HepG2 (cell line): ENCODE data around the gene LMNA. TPM values are rescaled to one million over a fixed set of nuclear protein-coding genes. Genes with fewer than 3 reads are reported as not detected.
A peak's percentile ranks its signal among the peaks of the same experiment; 100 is the strongest.

Source experiments
- ARID3A ChIP-seq: IDR thresholded peaks from 2 replicates; pipeline ENCODE4 v1.6.1; 2012; ENCODE audit warnings: low read depth, low read length, improper control_type of control experiment
- ATF2 ChIP-seq: sonication (generic); formaldehyde crosslinking; IDR thresholded peaks from 2 replicates; pipeline ENCODE4 v1.4.0; 2020; ENCODE audit warnings: missing genetic modification reagents
- CC2D1A ChIP-seq: sonication (generic); formaldehyde crosslinking; IDR thresholded peaks from 2 replicates; pipeline ENCODE4 v1.8.1; 2023; ENCODE audit warnings: mild to moderate bottlenecking, missing genetic modification reagents
- FOXA3 ChIP-seq: IDR thresholded peaks from 2 replicates; pipeline ENCODE4 v1.6.1; 2016; ENCODE audit warnings: missing genetic modification reagents, missing compliant biosample characterization
- FOXP1 ChIP-seq, 2 experiments: fragments of 450-650 bp in 1 of 2; IDR thresholded peaks; 2 replicates each; pipeline ENCODE4 v1.6.1; 2017 to 2018; ENCODE audit warnings: antibody characterized with exemption in 1 of 2
- KLF13 ChIP-seq: sonication (generic); formaldehyde crosslinking; IDR thresholded peaks from 2 replicates; pipeline ENCODE4 v1.4.0; 2020; ENCODE audit warnings: mild to moderate bottlenecking, missing genetic modification reagents
- MZF1 ChIP-seq: sonication (generic); formaldehyde crosslinking; IDR thresholded peaks from 2 replicates; pipeline ENCODE4 v1.8.1; 2023; ENCODE audit warnings: mild to moderate bottlenecking, missing genetic modification reagents, borderline replicate concordance
- NFYB ChIP-seq: sonication (generic); formaldehyde crosslinking; IDR thresholded peaks from 2 replicates; pipeline ENCODE4 v1.4.0; 2020; ENCODE audit warnings: missing genetic modification reagents
- NFYC ChIP-seq: IDR thresholded peaks from 2 replicates; pipeline ENCODE4 v1.6.1; 2016; ENCODE audit warnings: missing genetic modification reagents, missing compliant biosample characterization
- ONECUT2 ChIP-seq: sonication (generic); formaldehyde crosslinking; IDR thresholded peaks from 2 replicates; pipeline ENCODE4 v1.4.0; 2020; ENCODE audit warnings: missing genetic modification reagents
- RARG ChIP-seq: sonication (generic); formaldehyde crosslinking; IDR thresholded peaks from 2 replicates; pipeline ENCODE4 v1.4.0; 2020; ENCODE audit warnings: low read depth, mild to moderate bottlenecking, missing genetic modification reagents
- RFXANK ChIP-seq: IDR thresholded peaks from 2 replicates; pipeline ENCODE4 v1.6.1; 2016
- ZBED4 ChIP-seq: sonication (generic); formaldehyde crosslinking; IDR thresholded peaks from 2 replicates; pipeline ENCODE4 v1.4.0; 2020; ENCODE audit warnings: missing genetic modification reagents, borderline replicate concordance
- ZBTB44 ChIP-seq: sonication (generic); formaldehyde crosslinking; IDR thresholded peaks from 2 replicates; pipeline ENCODE4 v1.4.0; 2020; ENCODE audit warnings: missing genetic modification reagents
- ZNF501 ChIP-seq: sonication (generic); formaldehyde crosslinking; IDR thresholded peaks from 2 replicates; pipeline ENCODE4 v1.5.1; 2020; ENCODE audit warnings: mild to moderate bottlenecking, moderate library complexity, missing genetic modification reagents
- ZNF580 ChIP-seq: IDR thresholded peaks from 2 replicates; pipeline ENCODE4 v1.6.1; 2016; ENCODE audit warnings: low read depth, borderline replicate concordance
- ZNF7 ChIP-seq: IDR thresholded peaks from 2 replicates; pipeline ENCODE4 v1.6.1; 2016; ENCODE audit warnings: missing biosample characterization, missing genetic modification reagents
- polyA plus RNA-seq, 8 experiments: library from polyadenylated mRNA; depleted of rRNA in 3 of 8; stranded (reverse) in 7 of 8; unstranded in 1 of 8; fragments of >200 nt; fragmentation: Illumina TruSeq in 4 of 8; extraction: Trizol in 4 of 8; gene quantifications; 2 replicates each; pipeline versions ENCODE4 v1.2.1 to v1.2.3, GENCODE V29; 2011 to 2016; ENCODE audit warnings: low read depth in 4 of 8, missing spikeins in 1 of 8, mixed read lengths in 1 of 8; ENCODE audit not compliant: insufficient read depth in 1 of 8
- total RNA-seq, 5 experiments: library from RNA; depleted of rRNA; stranded (reverse); fragments of >200 nt; fragmentation: Illumina TruSeq; extraction: Trizol; gene quantifications; 2 replicates each; pipeline ENCODE4 v1.2.3, GENCODE V29; 2016; ENCODE audit warnings: low read depth in 1 of 5

LMNA gene
- total and polyA plus RNA-seq, 2 of the 13 experiments (the other 11 are each of a cell fraction or from before 2014, with no cell fraction given), result 107 to 225 TPM

- TF ChIP-seq ATF2 (CRISPR knock-in tag) (no peak), RFXANK (CRISPR knock-in tag) (0 out of 2 replicates have a peak, but pooled peaks have one; percentile 49), ZNF501 (peak; percentile 54; the same call in 1 of the 2 replicates), ZNF7 (CRISPR knock-in tag) (peak; percentile 30; the same call in 1 of the 2 replicates), ZBED4 (0 out of 2 replicates have a peak, but pooled peaks have one; percentile 11), FOXA3 (CRISPR knock-in tag) (peak; percentile 31; the same call in 1 of the 2 replicates), NFYB (CRISPR knock-in tag) (0 out of 2 replicates have a peak, but pooled peaks have one; percentile 11), ZNF580 (CRISPR knock-in tag) (0 out of 2 replicates have a peak, but pooled peaks have one; percentile 30), RARG (CRISPR knock-in tag) (no peak), FOXP1 (IDR thresholded peaks at IDR 0.05) (no peak), FOXP1 (CRISPR knock-in tag; IDR thresholded peaks at IDR 0.05) (no peak), KLF13 (CRISPR knock-in tag) (no peak), NFYC (CRISPR knock-in tag) (no peak), CC2D1A (CRISPR knock-in tag) (no peak), ONECUT2 (CRISPR knock-in tag) (no peak), ARID3A (0 out of 2 replicates have a peak, but pooled peaks have one; percentile 25), ZBTB44 (CRISPR knock-in tag) (no peak), MZF1 (CRISPR knock-in tag) (no peak)
These were observed 31.7 kb downstream of the LMNA start (continued) for GRCh38 chr1:156146020-156146768.
